K562 (cell line): ENCODE results near the gene SLC1A1. TPM values are rescaled to one million over a fixed set of nuclear protein-coding genes. Genes with fewer than 3 reads are reported as not detected.
A peak's percentile ranks its signal among the peaks of the same experiment; 100 is the strongest.

Experiments
- ATAC-seq: fragments of 200-7000 bp; cut with Tn5 transposase; 3 replicates; pipeline ENCODE4 v1.9.1; 2020; ENCODE audit warnings: moderate library complexity
- BruUV-seq: library from RNA; stranded (reverse); fragments of 400-500 nt; replicated peaks from 2 replicates; lab custom pipeline; 2021; lab: Mats Ljungman, UMichigan
- CTCF ChIA-PET: fragments of 300-600 bp; formaldehyde crosslinking; extraction: SDS; loops from one replicate; lab custom pipeline; 2021; ENCODE audit warnings: low intra/inter-chr PET ratio; lab: Yijun Ruan, JAX
- POLR2A ChIA-PET: fragments of 300-600, 350-650 bp; sonication (Branson Sonifier 250); formaldehyde crosslinking; extraction: SDS; loops from one replicate; lab custom pipeline; 2021; ENCODE audit warnings: antibody characterized with exemption, inconsistent platforms; lab: Yijun Ruan, JAX
- DNase-seq, 4 experiments: peaks; one replicate each; pipeline versions ENCODE4 v3.0.0 to v3.0.0-alpha.2; 2011 to 2018; ENCODE audit warnings: low spot score in 3 of 4, mixed read lengths in 3 of 4; ENCODE audit errors: extremely low read depth in 1 of 4
- FAIRE-seq: peaks from 2 replicates; lab custom pipeline; 2011; peaks lifted over from hg19 to GRCh38; lab: Jason Lieb, UNC
- H2AFZ ChIP-seq: 2 replicates; pipeline ENCODE4 v1.6.0; 2011; ENCODE audit warnings: low read depth, low read length, control low read depth, inconsistent platforms
- H3K27ac ChIP-seq: fragments of 200-600 bp; 3 replicates; pipeline ENCODE4 v1.8.0; 2011; ENCODE audit warnings: low read depth, mild to moderate bottlenecking, control low read depth, inconsistent platforms, low read length, moderate library complexity, mixed read lengths; ENCODE audit errors: extremely low read depth
- H3K27me3 ChIP-seq, 2 experiments: fragments of 300-600 bp in 1 of 2; 2 replicates in 1 of 2; 3 replicates in 1 of 2; pipeline versions ENCODE4 v1.6.0 to v1.8.0; 2011; ENCODE audit warnings: inconsistent platforms in 2 of 2, low read length in 2 of 2, mild to moderate bottlenecking in 1 of 2, mixed read lengths in 1 of 2, moderate library complexity in 1 of 2; ENCODE audit not compliant: control insufficient read depth in 2 of 2, insufficient read depth in 2 of 2
- H3K36me3 ChIP-seq: fragments of 300-600 bp; 3 replicates; pipeline ENCODE4 v1.8.0; 2011; ENCODE audit warnings: mild to moderate bottlenecking, low read length, inconsistent platforms; ENCODE audit not compliant: control insufficient read depth, insufficient read depth
- H3K4me1 ChIP-seq, 2 experiments: fragments of 200-600 bp in 1 of 2; replicated peaks in 1 of 2; 2 replicates in 1 of 2; 3 replicates in 1 of 2; pipeline versions ENCODE4 v1.5.1 to v1.8.0; 2011; ENCODE audit warnings: inconsistent platforms in 2 of 2, low read length in 2 of 2, mild to moderate bottlenecking in 1 of 2, mixed read lengths in 1 of 2, moderate library complexity in 1 of 2; ENCODE audit not compliant: control insufficient read depth in 2 of 2, insufficient read depth in 2 of 2
- H3K4me2 ChIP-seq: 2 replicates; pipeline ENCODE4 v1.6.1; 2011; ENCODE audit warnings: low read length, control low read depth, inconsistent platforms, mixed read lengths; ENCODE audit not compliant: insufficient read depth
- H3K4me3 ChIP-seq: fragments of 200-600 bp; sonication (generic), shearing (Covaris generic); 2 replicates; pipeline ENCODE4 v1.5.1; 2016; ENCODE audit warnings: control low read depth, inconsistent platforms
- H3K79me2 ChIP-seq: fragments of 200-600 bp; 3 replicates; pipeline ENCODE4 v1.8.0; 2011; ENCODE audit warnings: low read length, inconsistent platforms; ENCODE audit not compliant: control insufficient read depth, insufficient read depth
- H3K9ac ChIP-seq, 2 experiments: 2 replicates each; pipeline versions ENCODE4 v1.6.0 to v1.6.1; 2011; ENCODE audit warnings: low read depth in 2 of 2, low read length in 2 of 2, control low read depth in 1 of 2, inconsistent platforms in 1 of 2, mild to moderate bottlenecking in 1 of 2, mixed read lengths in 1 of 2; ENCODE audit not compliant: insufficient read depth in 1 of 2
- H3K9me1 ChIP-seq: one replicate; pipeline ENCODE4 v1.6.0; 2011; ENCODE audit warnings: inconsistent platforms, mild to moderate bottlenecking, low read length, moderate library complexity; ENCODE audit not compliant: control insufficient read depth, insufficient read depth
- H3K9me3 ChIP-seq: replicated peaks from 2 replicates; pipeline ENCODE4 v1.5.1; 2011; ENCODE audit warnings: low read depth, low read length, inconsistent platforms; ENCODE audit not compliant: control insufficient read depth, insufficient read depth
- H4K20me1 ChIP-seq: replicated peaks from 2 replicates; pipeline ENCODE4 v1.6.1; 2011; ENCODE audit warnings: low read length, inconsistent platforms, mixed read lengths; ENCODE audit not compliant: control insufficient read depth, insufficient read depth
- ARNT ChIP-seq, 2 experiments: fragments of 450-650 bp; IDR thresholded peaks; 2 replicates each; pipeline ENCODE4 v1.6.1; 2016; ENCODE audit warnings: mild to moderate bottlenecking in 1 of 2
- BRF2 ChIP-seq: IDR thresholded peaks from 3 replicates; pipeline ENCODE4 v1.6.1; 2011; ENCODE audit warnings: borderline replicate concordance, mild to moderate bottlenecking; ENCODE audit not compliant: insufficient read length, insufficient read depth
- DNMT1 ChIP-seq: fragments of 450-650 bp; IDR thresholded peaks from 2 replicates; pipeline ENCODE4 v1.6.1; 2016; ENCODE audit warnings: antibody characterized with exemption, mild to moderate bottlenecking
- HES1 ChIP-seq: fragments of 450-650 bp; IDR thresholded peaks from 2 replicates; pipeline ENCODE4 v1.6.1; 2016; ENCODE audit warnings: low read depth, mild to moderate bottlenecking, moderate library complexity
- PBX2 ChIP-seq, 2 experiments: IDR thresholded peaks in 1 of 2; conservative IDR thresholded peaks in 1 of 2; 2 replicates each; pipeline ENCODE4 v1.6.1; 2016; ENCODE audit warnings: low read depth in 2 of 2, mild to moderate bottlenecking in 1 of 2, missing compliant biosample characterization in 1 of 2, missing genetic modification characterization in 1 of 2, moderate library complexity in 1 of 2
- SPI1 ChIP-seq: IDR thresholded peaks from 2 replicates; pipeline ENCODE4 v1.6.1; 2011; ENCODE audit warnings: low read depth, low read length, control low read depth, borderline replicate concordance
- SUPT5H ChIP-seq: fragments of 450-650 bp; IDR thresholded peaks from 2 replicates; pipeline ENCODE4 v1.6.1; 2016
- ZNF764 ChIP-seq: fragments of 250-450 bp; sonication (Bioruptor Pico); IDR thresholded peaks from 2 replicates; pipeline ENCODE4 v1.4.0; 2020; ENCODE audit warnings: low read depth, mild to moderate bottlenecking, moderate library complexity
- WGBS: fragments of 100-300 bp; shearing (Covaris generic); methylation state at CpG from one replicate; pipeline ENCODE4 v1.1.6; 2016; ENCODE audit warnings: low coverage, mixed read lengths; ENCODE audit not compliant: insufficient coverage; ENCODE audit errors: missing lambda C conversion rate; 5-methylcytosine and 5-hydroxymethylcytosine counted together
- in situ Hi-C: fragments of 300-500 bp; cut with MboI; formaldehyde crosslinking; loops from 4 replicates; pipeline ENCODE4 v1.15.0; 2018; ENCODE audit warnings: inconsistent platforms, mixed read lengths
- intact Hi-C: fragments of 100-400 bp; cut with micrococcal nuclease; formaldehyde crosslinking; loops from 2 replicates; pipeline ENCODE4 v1.14.2; 2022
- polyA plus RNA-seq, 8 experiments: library from polyadenylated mRNA; depleted of rRNA in 4 of 8; stranded (reverse) in 5 of 8; unstranded in 3 of 8; fragments of >200 nt; fragmentation: Nextera tagmentation in 2 of 8; fragmentation: Illumina TruSeq in 1 of 8; extraction: Ambion mirVana in 2 of 8; extraction: Trizol in 1 of 8; gene quantifications; 2 replicates each; pipeline versions ENCODE4 v1.2.1 to v1.2.3, GENCODE V29; 2011 to 2014; ENCODE audit warnings: inconsistent platforms in 1 of 8, missing spikeins in 1 of 8
- total RNA-seq, 7 experiments: library from RNA; depleted of rRNA in 6 of 7; stranded (reverse); fragments of >200 nt in 6 of 7; fragmentation: Illumina TruSeq in 2 of 7; extraction: Trizol in 2 of 7; gene quantifications; 2 replicates each; pipeline versions ENCODE4 v1.2.1 to v1.2.3, GENCODE V29; 2011 to 2021; ENCODE audit warnings: low replicate concordance in 1 of 7
- TF ChIP-seq, protein P1 (sequence below): fragments of 250-450 bp; sonication (Bioruptor Pico); IDR thresholded peaks from 2 replicates; pipeline ENCODE4 v1.4.0; 2020; ENCODE audit warnings: mild to moderate bottlenecking, moderate library complexity

Gene SLC1A1
- total and polyA plus RNA-seq, 9 of the 15 experiments (the other 6 are each of a cell fraction or from before 2014, with no cell fraction given): 0.11 to 0.16 TPM; not detected in 7

- no peak overlapping the region for H3K27ac ChIP-seq
- intact Hi-C loops (loop anchor here (5.0 kb wide), 1 partner anchor 162 kb away; no protein-coding TSS in a partner anchor), in situ Hi-C loops (no loop called here)
- ChIA-PET CTCF (no interaction called here), POLR2A (interaction anchor here (1.3 kb wide), 1 partner anchor 27 kb away, joined by 6 read pairs; no protein-coding TSS in a partner anchor)
- H4K20me1 ChIP-seq: no peaks in the 10 kb centered on the region
- peaks cover 3% of the 10 kb centered on the region; the same call in 2 of the 3 replicates for H3K79me2 ChIP-seq
- H3K4me3 ChIP-seq: no peak overlapping the region
- H2AFZ ChIP-seq: no peak overlapping the region
- peak; percentile 5 to 22 (median 13) for DNase-seq
- peak; percentile 86 for ATAC-seq
- no peaks in the 10 kb centered on the region for H3K9me3 ChIP-seq
- H3K4me2 ChIP-seq: no peak overlapping the region
- FAIRE-seq: no peak
- WGBS: 7% methylated on average over 9 of the region's 11 CpGs
- no TSS peak for BruUV-seq
- no peaks in the 10 kb centered on the region for H3K27me3 ChIP-seq
- H3K9me1 ChIP-seq: no peaks in the 10 kb centered on the region
- H3K36me3 ChIP-seq: no peaks in the 10 kb centered on the region
- H3K9ac ChIP-seq: no peak overlapping the region
- no peaks in the 10 kb centered on the region for H3K4me1 ChIP-seq
- 0 out of 2 replicates have a peak, but pooled peaks have one; percentile 10 for TF ChIP-seq SPI1
- TF ChIP-seq DNMT1: no peak
- TF ChIP-seq, protein P1, sequence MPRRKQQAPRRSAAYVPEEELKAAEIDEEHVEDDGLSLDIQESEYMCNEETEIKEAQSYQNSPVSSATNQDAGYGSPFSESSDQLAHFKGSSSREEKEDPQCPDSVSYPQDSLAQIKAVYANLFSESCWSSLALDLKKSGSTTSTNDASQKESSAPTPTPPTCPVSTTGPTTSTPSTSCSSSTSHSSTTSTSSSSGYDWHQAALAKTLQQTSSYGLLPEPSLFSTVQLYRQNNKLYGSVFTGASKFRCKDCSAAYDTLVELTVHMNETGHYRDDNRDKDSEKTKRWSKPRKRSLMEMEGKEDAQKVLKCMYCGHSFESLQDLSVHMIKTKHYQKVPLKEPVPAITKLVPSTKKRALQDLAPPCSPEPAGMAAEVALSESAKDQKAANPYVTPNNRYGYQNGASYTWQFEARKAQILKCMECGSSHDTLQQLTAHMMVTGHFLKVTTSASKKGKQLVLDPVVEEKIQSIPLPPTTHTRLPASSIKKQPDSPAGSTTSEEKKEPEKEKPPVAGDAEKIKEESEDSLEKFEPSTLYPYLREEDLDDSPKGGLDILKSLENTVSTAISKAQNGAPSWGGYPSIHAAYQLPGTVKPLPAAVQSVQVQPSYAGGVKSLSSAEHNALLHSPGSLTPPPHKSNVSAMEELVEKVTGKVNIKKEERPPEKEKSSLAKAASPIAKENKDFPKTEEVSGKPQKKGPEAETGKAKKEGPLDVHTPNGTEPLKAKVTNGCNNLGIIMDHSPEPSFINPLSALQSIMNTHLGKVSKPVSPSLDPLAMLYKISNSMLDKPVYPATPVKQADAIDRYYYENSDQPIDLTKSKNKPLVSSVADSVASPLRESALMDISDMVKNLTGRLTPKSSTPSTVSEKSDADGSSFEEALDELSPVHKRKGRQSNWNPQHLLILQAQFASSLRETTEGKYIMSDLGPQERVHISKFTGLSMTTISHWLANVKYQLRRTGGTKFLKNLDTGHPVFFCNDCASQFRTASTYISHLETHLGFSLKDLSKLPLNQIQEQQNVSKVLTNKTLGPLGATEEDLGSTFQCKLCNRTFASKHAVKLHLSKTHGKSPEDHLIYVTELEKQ (CRISPR knock-in tag): no peak
- TF ChIP-seq ZNF764 (CRISPR knock-in tag): no peak
- TF ChIP-seq SUPT5H: no peak
- TF ChIP-seq ARNT (IDR thresholded peaks at IDR 0.05): no peak
- TF ChIP-seq PBX2 (CRISPR knock-in tag; IDR thresholded peaks at IDR 0.05; ENCODE audit: low read depth): no peak
- TF ChIP-seq PBX2 (tag; conservative IDR thresholded peaks at IDR 0.05; ENCODE audit: low read depth): no peak
- no peak for TF ChIP-seq HES1
- no peak for TF ChIP-seq BRF2
These were observed 58.8 kb downstream of the SLC1A1 start for GRCh38 chr9:4548811-4549725.
